Caki2 (cell line): ENCODE results near the gene ATP2A2. TPM values are rescaled to one million over a fixed set of nuclear protein-coding genes. Genes with fewer than 3 reads are reported as not detected.
"Not testable (repeated sequence)": the region's sequence is repeated elsewhere in the genome, so short reads cannot be mapped to it uniquely, and the experiment has no call there.

Experiments used
- DNase-seq: peaks from one replicate; pipeline ENCODE4 v3.0.0-alpha.2; 2015; ENCODE audit warnings: low read depth
- in situ Hi-C: cut with HindIII; loops from 2 replicates; pipeline ENCODE4 v1.10.0; 2016; ENCODE audit warnings: low sequenced_read_pairs, low pct_unique_long_range_greater_than_20kb, mixed read lengths
- total RNA-seq: library from RNA; depleted of rRNA; stranded (reverse); fragments of >200 nt; shearing (Covaris generic); gene quantifications from 2 replicates; pipeline ENCODE4 v1.2.3, GENCODE V29; 2014; ENCODE audit warnings: low replicate concordance

ATP2A2 gene
- total RNA-seq, 1 experiment from 2014 or later, result 15.3 TPM

DNA sequence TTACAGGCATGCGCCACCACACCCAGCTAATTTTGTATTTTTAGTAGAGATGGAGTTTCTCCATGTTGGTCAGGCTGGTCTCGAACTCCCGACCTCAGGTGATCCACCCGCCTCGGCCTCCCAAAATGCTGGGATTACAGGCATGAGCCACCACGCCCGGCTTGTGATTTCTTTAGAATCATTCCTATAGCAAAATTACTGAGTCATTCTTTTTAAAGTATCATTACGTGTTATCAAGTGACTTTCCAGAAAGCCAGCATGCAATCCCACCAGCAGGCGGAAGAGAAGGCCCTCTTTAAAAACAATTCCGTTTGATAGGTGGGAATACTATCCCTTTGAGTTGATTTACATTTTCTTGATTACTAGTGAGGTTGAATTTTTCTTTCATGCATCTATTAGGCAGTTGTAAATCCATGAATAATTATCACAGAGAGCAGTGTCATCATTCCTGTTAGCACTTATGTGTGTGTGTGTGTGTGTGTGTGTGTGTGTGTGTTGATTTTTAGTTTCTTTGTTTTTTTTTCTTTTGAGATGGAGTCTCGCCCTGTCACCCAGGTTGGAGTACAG, 25.1 kb upstream of the ATP2A2 start:
- in situ Hi-C loops, DNase-seq: not testable (repeated sequence)

DNA sequence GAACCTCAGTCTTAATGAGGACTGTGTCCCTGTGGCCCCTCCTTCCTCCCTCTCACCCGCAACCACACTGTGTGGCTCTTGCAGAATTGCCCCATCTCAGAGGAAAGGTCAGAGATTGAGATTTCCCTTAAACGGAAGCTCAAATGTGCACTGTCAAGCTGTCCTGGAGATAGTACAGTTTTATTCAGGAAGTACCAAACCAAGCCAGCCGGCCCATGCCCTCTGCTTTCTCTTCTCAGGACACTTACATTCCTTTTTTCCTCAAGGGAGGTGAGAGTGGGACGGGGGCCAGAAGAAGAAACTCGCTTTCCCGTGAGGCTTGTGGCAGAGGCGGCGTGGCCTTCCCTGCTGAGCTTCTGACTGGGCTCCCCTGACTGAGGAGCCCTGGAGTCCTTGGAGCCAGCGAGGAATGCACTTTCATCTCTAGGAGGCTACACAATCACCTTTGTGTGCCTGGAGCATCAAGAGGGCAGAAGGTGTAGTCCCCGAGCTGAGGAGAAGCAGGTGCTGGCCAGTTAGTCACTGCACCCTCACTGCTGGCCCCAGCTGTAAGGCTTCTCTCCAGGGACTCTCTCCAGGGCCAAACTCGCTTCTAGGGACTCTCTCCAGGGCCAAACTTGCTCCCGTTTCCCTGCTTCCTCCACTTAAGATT, 24.1 kb upstream of the ATP2A2 start:
- DNase-seq, result no peak

DNA sequence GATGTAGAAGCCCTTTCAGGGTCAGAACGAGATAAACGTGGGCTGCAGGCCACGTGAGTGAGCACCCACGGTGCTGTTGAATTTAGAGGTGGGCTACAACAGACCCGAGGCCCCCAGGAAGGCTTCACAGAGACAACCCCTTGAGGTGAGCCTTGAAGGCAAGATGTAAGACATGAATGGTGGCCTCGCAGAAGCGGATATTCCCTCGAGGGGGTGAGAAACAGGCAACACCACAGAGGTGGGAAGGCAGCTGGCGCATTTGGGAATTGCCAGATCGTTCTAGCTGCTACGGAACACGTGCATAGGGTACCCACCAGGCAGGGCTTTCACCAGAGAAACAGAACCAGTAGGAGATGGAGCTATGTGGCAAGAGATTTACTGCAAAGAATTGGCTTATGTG, 22.6 kb upstream of the ATP2A2 start:
- DNase-seq, result no peak
- in situ Hi-C loops, result no loop called here

More for the DNA sequence above, 24.1 kb upstream of the ATP2A2 start:
- in situ Hi-C loops, result no loop called here

DNA sequence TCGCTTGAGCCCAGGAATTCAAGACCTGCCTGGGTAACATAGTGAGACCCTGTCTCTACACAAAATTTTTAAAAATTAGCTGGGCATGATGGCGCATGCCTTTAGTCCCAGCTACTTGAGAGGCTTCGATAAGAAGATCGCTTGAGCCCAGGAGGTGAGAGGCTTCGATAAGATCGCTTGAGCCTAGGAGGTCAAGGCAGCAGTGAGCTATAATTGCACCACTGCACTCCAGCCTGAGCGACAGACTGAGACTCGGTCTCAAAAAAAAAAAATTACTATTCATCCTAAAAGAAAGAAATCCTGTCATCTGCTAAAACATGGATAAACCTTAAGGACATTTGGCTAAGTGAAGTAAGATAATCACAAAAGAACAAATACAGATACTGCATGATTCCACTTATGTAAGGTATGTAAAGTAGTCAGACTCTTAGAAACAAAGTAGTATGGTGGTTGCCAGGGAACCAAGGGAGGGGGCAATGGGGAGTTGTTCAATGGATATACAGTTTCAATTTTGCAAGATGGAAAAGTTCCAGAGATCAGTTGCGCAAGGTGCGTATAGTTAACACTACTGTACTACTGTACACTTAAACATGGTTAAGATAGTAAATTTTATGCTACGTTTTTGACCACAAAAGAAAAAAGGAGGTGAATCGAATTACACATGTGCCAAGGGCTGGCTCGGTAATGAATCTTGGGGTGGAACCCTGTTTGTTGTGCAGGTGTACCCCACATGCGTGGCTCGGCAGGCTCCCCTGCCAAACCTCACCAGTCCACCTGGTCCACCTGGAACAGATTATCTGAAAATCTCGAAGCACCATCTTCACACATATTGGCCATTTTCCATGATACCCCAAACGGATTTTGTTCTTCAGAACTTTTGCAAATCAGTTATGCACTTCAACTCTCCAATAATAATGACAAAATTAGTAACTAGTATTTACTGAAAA, 18.3 kb upstream of the ATP2A2 start:
- in situ Hi-C loops, result no loop called here
- no peak for DNase-seq

DNA sequence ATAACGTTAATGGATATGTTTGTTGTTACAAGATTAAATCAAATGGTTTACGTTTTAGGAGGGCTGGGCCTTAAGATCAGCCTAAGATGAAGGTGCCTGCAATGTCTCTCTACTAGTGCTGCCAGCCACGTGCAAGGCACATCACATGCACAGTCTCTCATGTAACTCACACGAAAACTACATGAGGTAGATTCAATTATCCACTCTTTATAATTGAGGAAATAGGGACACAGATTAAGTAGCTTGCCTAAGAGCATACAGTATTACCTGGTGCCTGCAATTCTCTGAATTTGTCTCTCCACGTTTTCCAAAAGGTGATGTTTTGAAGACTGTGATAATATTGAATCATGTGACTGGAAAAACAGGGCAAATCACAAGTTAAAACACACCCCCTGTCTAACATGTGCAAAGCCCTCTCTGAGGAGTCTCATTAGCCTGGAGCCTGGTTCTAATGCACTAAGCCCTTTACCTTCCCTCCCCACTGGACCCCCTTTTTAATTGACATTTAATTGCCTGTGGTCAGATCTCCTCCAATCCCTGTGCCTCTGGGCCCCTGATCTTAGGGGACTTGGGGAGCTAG, 14.6 kb upstream of the ATP2A2 start:
- in situ Hi-C loops, result no loop called here
- DNase-seq, result no peak

DNA sequence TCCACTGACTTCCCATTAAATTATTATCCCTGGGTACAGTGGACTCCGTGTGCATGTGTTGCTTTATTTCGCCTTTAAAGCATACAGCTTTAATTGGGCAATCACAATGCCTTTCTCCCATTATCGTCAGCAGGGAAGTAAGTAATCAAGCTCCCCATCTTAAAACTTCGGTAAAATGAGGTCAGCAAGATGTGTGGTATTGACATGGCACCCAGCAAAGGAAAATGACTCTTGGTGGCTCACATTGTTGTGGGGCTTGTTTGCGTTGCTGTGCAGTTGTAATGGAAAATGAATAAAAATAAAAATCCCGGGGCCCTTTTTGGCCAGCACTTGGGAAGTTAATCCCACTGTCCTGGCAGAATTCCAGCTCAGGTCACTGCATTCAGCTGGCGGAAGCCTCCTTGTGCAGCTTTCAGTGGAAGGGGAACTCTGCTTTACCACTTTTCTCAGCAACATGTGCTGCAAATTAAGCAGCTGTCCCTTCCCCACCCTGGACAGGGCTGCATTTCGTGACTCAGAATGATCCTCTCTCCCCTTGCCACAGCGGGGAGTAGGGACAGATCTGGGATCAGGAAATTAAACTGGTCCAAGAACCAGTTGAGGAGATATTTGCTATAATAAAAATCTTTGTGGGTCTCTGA, 13.9 kb upstream of the ATP2A2 start:
- DNase-seq, result no peak
- in situ Hi-C loops, result no loop called here

DNA sequence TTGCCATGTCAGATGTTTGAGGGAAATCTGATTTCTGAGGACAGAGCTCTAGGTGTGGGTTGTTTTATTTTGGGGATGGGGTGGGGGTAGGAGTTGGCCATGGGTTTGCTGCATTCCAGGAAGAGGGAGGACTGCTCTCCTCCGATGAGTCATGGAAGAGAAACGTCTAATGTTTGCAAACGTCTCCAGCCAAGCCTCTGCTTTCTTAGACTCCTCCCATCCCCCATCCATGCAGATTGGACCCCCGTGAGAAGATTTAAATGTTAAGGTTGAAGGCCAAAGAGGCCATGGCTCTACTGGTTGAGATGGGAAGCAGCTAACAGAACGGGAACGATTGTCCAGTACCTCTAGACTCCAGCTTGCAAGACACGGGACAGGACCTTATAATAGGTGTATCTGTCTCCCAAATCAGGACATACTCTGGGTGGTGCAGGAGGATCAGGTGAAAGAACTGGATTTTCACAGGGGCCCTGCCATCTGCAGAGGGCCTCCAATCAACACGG, 11.4 kb upstream of the ATP2A2 start:
- in situ Hi-C loops, result no loop called here
- DNase-seq, result peak; percentile 45

DNA sequence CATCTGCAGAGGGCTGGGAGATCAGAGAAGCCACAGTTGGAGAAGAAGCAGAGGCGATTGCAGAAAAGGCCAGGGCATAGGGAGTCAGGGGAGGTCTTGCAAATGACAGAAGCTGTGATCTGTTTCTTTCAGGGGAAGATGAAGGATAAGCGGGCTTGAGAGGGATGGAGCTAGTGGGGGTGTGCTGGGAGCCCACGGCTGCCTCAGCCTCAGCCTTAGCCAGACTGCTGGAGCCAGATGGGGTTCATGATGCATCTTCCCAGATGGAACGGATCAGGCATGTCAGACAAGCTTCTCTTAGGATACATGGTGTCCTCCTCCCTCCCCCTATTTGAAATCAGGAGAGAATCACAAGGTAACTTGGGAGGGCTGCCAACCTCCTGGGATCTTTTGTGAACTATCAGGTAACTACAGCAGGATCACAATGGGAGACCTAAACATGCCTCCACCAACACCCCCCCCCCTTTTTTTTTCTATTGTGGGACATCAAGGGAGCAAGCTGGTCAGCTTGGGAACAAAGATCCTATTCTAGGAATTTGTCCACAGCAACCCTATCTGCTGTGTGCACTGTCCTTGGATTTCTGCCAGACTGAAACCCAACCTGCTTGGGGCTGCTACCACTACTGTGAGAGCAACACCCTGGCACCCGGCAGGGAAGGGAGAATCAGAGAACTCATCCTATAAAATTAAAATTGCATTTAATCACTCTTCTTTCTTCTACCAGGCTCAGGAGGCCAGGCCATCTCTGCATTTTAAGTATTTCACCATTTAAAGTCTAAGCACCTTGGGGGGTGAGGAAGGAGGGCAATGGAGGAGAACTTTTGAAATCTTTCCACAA, 10.7 kb upstream of the ATP2A2 start:
- in situ Hi-C loops, result no loop called here
- DNase-seq, result no peak

DNA sequence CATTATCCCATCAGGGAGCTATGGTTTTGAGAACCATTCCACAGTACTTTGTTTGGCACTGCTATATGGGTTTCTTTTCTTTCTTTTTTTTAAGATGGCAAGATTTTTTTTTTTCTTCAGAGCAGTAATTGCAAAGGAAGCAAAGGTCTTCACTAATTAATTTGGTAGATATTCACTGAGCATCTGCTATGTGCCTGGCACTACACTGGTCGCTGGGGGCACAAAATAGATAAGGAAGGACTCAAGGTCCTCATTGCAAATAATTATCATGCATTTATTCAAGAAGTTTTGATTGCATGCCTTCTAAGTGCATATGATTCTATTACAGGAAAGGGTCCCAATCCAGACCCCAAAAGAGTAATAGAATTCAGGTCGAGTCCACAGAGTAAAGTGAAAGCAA, 10.0 kb upstream of the ATP2A2 start:
- in situ Hi-C loops, result no loop called here
- DNase-seq, result no peak

DNA sequence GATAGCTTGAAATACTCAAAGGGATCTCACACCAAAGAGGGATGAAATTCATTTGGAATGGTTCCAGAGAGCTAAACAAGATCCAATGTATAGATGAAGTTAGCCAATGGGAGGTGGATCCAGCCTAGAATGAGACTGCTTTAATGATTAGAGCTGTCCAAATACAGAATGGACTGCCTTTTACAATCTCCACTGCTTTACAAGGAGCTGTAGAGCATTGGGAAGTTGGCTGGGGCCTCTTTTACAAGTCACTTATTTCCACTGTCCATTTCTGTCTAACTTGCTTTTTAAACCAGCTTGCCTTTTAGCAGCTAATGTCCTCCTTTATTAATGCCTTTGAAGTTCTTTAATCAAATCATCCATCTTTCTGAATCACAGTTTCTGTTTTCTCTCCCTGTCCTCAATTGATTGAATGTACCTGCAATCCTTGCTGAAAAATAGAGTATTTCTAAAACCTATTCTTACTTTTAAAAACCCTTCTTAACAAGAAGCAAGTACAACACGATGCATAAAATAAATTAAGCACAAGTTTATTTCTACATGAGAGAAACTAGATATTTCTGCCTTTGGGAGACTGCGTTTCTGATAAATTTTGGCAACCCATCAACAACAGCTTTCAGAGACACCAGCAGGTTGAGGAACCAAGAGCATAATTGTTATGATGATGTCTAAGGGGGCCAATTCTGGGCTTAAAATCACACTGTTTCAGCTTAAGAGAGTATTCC, 3.4 kb upstream of the ATP2A2 start:
- no peak for DNase-seq
- in situ Hi-C loops, result no loop called here

DNA sequence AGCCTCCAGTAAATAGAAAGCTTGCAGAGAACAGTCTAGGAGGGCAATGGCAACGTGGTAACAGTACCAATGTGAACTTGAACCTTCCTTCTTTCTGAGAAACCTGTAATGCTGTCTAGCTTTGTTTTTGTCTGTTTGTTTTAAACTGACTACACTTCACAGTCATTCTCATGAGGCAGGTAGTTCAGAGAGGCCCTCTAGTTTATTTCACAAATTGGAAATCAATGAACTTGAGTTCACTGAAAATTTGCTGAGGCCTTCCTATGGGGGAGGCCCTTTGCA, 2.9 kb upstream of the ATP2A2 start:
- no peak for DNase-seq
- in situ Hi-C loops, result no loop called here

DNA sequence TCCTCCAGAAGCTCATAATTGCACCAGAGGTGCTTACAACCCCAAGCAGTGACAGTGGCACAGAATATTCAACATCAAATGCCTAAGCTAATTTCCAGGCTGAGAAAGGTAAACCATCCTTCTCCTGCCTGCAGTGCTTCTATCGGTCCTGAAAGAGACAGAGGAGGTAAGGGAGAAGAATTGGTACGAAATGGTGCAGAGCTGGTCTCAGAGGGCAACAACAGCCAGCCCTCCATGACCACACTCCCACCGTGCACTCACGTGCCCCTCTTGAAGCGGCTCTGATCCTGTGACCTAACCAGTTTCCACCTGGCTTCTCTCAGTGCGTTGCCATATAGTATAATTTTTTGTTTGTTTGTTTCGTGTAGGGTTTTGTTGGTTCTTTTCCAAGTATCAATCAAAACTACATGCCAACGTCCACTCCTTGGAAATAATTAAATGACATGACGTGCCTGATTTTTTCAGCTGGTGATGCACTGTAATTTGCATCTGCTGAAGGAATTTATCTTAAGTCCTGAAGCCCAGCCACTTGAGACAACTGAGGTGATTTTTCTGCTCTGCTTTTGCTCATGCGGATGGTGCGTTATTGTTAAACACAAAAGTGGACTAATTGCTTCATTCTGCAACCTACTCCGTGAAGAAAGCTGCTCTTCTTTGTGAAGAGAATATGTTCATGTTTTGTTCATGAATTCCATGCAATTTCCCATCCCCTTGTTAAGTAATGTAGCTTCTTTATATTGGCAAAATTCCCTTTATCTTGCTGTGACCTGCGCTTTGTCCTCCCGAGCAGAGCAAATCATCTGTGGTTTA, 1.3 kb upstream of the ATP2A2 start:
- in situ Hi-C loops, result no loop called here
- no peak for DNase-seq

DNA sequence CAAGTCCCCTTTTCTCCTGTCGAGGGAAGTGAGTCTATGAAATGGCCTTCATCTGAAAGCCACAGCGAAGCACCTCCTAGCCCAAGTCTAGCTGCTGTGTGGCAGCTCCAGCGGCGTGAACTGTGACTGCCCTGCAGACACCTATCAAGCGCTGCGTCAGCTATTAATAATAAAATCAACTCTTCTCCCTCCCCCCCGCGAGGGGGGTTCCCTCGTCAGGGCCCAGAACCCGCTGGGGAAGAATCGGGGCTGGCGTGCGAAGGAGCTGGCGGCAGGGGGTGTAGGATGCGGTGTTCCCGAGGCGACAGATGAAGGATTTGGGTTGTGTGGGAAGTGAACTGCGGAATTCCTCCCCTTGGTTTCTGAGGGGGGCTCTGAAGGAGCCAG, 662 bp upstream of the ATP2A2 start:
- peak; percentile 70 for DNase-seq
- in situ Hi-C loops, result no loop called here

DNA sequence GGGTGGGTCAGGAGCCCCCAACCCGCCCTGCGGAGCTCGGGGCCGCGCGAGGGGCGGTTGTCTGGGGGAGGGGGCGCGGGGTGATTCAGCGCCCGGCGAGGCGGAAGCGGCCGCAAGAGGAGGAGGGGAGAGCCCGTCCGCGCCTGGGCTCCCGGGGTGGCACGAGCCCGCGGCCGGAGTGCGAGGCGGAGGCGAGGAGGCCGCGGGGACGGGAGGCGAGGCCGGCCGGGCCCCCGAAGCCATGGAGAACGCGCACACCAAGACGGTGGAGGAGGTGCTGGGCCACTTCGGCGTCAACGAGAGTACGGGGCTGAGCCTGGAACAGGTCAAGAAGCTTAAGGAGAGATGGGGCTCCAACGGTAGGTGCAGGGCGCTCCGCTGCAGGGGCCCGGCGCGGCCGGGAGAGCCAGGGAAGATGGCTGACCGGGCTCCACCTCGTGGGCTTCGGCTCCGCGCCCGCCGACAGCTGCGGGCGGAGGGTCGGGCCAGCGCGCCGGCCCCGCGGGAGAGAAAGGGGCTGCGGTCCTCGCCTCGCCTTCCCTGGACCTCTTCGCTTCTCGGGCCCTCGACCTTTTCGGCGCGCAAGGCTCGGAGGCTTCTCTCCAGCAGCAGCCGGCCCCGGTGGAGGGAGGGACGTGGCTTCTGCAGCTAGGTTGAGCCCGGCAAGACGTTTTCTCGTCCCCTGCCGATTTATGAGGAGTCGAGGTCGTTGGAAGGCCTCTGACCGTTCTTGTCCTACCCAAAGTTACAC, 677 bp downstream of the ATP2A2 start:
- in situ Hi-C loops, result no loop called here
- DNase-seq, result peak; percentile 59

DNA sequence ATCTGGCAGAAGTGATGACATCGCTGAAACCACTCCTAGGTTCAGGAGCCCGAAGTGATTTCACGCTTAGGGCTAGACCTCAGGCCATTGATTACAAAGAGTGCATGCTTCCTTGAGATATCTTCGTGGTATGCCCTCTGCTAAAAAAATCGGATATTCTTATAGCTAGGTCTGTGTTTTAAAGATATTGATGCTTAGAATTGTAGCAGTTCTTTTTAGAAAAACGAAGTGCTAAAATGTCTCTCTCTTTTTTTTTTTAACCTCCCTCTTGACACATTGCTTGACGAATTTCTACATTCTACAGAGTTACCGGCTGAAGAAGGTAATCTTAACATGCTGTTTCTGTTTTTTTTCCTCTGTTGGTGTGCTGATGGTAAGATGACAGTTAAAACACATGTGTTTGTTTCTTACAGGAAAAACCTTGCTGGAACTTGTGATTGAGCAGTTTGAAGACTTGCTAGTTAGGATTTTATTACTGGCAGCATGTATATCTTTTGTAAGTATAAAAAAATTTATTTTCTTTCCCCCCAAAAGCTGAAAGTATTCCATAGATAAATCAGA, 1.3 kb downstream of the ATP2A2 start:
- no peak for DNase-seq
- in situ Hi-C loops, result no loop called here
